Astrocyte (in vitro differentiated cells and primary cell): ENCODE results near the gene CFAP65.

Experiments
- CTCF ChIP-seq: IDR thresholded peaks from 2 replicates; pipeline ENCODE4 v1.5.1; 2011; ENCODE audit warnings: low read depth, mild to moderate bottlenecking, inconsistent platforms, low read length, moderate library complexity; ENCODE audit not compliant: insufficient read depth
- EZH2 ChIP-seq: IDR thresholded peaks from 2 replicates; pipeline ENCODE4 v1.6.1; 2012; ENCODE audit warnings: mild to moderate bottlenecking, low read length, inconsistent platforms; ENCODE audit not compliant: insufficient read depth

GRCh38 chr2:219028141-219028540, 13.2 kb downstream of the CFAP65 start:
- TF ChIP-seq CTCF (no peak), EZH2 (no peak)
